AG10803 (cell line): ENCODE measurements around the gene DNAJC4.

ENCODE experiments used
- DNase-seq: peaks from one replicate; pipeline ENCODE4 v3.0.0; 2010; ENCODE audit warnings: low read depth
- H3K4me3 ChIP-seq: 2 replicates; pipeline ENCODE4 v1.5.1; 2011; ENCODE audit warnings: mild to moderate bottlenecking, low read length, control low read depth
- TF ChIP-seq, protein P1 (sequence below): conservative IDR thresholded peaks from 2 replicates; pipeline ENCODE4 v1.5.1; 2011; ENCODE audit warnings: mild to moderate bottlenecking, low read length, control low read depth, inconsistent platforms

The DNAJC4 gene

DNA sequence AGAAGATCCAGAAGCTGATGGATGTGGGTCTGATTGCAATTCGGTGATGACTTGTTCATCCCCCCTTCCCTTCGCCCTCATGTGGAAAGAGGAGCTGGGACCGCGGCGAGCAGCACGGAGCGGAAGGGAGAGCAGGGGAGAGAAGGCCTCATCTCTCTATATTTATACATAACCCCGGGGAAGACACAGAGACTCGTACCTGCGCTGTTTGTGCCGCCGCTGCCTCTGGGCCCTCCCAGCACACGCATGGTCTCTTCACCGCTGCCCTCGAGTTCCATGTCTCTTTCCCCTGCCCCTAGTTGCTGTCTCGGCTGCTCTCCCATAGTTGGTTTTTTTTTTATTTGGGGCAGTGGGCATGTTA, 26.3 kb upstream of the DNAJC4 start:
- H3K4me3 ChIP-seq, result no peak overlapping the region
- TF ChIP-seq, protein P1, sequence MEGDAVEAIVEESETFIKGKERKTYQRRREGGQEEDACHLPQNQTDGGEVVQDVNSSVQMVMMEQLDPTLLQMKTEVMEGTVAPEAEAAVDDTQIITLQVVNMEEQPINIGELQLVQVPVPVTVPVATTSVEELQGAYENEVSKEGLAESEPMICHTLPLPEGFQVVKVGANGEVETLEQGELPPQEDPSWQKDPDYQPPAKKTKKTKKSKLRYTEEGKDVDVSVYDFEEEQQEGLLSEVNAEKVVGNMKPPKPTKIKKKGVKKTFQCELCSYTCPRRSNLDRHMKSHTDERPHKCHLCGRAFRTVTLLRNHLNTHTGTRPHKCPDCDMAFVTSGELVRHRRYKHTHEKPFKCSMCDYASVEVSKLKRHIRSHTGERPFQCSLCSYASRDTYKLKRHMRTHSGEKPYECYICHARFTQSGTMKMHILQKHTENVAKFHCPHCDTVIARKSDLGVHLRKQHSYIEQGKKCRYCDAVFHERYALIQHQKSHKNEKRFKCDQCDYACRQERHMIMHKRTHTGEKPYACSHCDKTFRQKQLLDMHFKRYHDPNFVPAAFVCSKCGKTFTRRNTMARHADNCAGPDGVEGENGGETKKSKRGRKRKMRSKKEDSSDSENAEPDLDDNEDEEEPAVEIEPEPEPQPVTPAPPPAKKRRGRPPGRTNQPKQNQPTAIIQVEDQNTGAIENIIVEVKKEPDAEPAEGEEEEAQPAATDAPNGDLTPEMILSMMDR, result no peak
- DNase-seq, result no peak

DNA sequence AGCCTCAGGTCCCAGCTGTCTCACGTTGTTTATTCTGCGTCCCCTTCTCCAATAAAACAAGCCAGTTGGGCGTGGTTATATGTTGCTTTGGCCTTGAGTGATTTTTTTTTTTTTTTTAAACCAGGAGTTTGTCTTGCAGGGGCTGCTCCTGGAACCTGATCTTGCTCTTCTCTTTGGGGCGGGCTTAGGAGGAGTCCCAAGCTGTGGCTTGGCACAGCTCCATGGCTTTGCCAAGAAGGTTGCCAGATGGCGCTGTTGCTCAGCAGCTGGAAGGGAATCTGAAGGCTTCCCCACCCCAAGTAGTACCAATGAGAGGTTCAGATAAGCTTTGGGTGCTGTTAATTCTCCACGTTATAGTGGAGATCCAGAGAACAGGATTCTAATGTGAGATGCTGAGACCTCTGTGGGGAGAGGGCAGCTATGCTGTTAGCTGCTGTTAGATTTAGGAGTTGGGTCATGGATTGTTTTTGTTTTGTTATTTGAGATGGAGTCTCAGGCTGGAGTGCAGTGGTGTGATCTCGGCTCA, 25.8 kb upstream of the DNAJC4 start:
- TF ChIP-seq, protein P1, result peak; percentile 79
- H3K4me3 ChIP-seq, result no peak overlapping the region
- DNase-seq, result peak; percentile 95

DNA sequence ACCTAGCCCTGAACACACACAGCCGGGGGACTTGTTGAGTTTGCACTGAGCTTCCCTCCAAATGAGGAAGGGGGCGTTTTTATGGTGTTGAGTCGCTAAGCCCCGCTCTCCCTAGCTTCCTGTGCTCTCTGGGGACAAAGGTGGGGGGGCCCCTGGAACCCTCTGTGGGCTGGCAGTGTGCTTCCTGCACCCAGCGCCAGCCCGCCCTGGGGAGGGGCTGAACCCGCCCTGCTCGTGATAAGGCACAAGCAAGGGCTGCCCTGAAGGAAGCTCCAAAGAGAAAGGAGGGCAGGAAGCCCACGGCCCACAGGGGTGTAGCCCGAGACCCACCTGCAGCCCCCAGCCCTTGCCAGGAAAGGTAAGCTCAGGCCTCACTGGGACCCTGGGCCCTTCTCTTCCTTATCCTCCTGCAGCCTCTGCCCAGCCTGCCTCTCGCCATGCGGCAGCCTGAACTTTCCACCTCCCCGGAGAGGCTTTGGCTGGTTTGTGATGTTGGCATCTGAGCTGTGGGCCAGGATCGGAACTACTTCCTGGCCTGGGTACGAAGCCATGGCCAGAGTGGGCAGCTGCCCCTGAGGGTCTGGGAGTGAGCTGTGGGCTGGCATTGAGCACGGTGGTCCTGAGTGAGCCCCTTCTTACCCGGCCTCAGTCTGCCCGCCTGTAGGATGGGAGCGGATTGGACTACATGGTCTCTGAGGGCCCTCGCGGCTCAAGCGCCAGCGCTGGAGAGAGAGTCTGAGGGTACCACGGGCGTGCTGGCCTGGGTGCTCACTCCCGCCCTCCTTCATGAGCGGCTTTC, 23.7 kb upstream of the DNAJC4 start, which contains the start of gene FERMT3:
Gene FERMT3 (plus strand): TSS at position 265 of the 799 bp plus-strand sequence. CDS start 644 bp downstream, outside the sequence.
- TF ChIP-seq, protein P1, result no peak
- H3K4me3 ChIP-seq, result no peak within 1 kb of the TSS
- no peak for DNase-seq

DNA sequence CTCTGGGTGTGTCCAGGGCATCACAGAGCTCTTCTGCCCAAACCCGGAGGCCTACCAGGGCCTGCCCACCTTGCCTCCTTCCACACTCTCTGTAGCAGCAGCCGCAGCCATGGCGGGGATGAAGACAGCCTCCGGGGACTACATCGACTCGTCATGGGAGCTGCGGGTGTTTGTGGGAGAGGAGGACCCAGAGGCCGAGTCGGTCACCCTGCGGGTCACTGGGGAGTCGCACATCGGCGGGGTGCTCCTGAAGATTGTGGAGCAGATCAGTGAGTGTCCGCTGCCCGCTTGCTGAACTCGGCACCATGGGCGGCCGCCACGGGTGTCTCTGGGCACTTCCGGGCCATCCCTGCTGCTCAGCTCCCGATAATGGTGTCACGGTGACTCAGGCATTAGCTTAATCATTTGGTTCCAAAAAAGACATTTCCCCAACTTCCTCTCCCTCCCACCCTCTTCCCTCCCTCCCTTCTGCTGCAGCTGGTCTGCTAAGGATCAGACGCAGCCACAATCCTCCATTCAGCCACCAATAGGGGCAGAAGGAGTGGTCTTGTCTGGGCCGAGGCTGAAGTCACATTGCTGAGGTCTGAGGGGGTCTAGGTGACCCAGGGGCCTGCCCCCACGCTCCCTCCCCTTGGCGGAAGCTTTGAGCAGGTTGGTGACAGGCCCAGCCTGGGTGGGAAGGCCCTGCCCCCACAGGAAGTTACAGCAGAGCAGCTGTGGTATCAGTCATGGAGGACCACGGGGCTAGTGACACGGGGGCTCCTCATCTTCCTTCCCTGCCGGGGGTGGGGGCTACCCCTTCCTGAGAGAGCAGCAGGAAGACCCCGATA, 22.9 kb upstream of the DNAJC4 start:
- TF ChIP-seq, protein P1, result no peak; the same call in 1 of the 2 replicates
- peak; percentile 77 for DNase-seq
- no peak overlapping the region for H3K4me3 ChIP-seq

DNA sequence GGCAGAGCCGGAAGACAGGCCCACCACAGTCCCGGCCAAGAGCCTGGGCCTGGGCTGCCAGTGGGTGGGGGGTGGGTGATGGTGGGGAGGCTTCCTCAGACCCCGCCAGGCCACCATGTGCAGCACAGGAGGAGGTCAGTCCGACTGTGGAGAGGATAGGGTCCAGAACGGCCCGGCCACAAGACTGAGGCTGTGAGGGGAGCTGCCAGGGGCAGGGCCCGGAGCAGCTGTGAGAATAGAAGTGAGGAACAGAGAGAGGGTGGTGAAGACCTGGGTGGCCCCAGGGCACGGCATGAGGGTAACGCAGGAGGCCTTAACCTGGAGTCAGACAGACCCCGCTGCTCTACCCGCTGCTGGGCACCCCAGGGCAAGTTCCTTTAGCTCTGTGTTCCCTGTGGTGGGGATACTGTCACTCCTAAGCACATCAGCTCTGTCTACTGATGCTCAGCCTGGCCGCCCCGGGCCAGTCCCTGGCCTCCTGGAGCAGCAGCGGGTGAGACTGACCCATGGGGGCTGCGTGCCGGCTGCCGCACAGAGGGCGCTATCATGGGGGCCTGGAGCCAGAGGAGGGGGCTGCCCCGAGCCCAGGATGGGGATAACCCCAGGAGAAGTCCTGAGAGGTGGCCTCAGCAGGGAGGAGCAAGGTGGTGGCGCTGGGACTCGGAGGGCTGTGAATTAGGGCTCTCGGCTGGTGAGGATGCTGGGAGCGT, 22.1 kb upstream of the DNAJC4 start:
- TF ChIP-seq, protein P1, result no peak
- DNase-seq, result no peak
- no peak overlapping the region for H3K4me3 ChIP-seq

DNA sequence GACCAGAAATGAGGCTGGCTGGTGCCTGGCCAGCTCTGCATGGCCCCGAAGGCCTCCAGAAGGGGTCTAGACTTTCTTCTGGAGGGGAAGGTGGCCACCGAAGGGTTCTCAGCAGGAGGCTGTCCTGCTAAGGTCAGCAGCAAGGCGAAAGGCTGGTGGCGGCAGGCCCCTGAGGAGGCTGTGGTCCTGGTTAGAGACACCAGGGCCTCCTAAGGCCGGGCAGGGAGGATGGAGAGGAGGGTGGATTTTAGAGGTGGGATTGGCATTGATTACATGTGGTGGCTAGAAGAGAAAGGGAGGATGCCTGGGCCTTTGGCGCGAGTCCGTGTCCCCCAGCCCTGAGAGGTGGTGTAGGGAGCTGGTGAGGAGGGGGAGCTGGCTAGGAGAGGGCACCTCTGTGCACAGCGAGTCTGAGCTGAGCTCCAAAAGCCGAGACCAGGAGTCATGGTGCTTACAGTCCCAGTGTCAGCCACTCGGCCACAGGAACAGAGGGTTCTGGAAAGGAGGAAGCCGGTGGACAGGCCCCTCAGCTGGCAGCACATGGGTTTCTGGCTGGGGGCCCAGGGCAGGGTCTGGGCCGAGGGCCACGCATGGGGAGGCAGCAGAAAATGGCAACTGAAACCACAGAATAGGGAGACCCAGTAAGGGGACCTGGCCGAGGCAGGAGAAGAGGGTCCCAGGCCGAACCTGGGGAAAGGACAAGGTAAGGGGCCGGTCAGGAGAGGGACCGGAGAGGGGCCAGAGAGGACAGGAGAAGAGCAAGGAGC, 21.4 kb upstream of the DNAJC4 start:
- no peak overlapping the region for H3K4me3 ChIP-seq
- TF ChIP-seq, protein P1, result no peak
- DNase-seq, result no peak
